Peyer's patch (tissue), 4 donors: ENCODE measurements around the gene LRCH3. TPM values are rescaled to one million over a fixed set of nuclear protein-coding genes. Genes with fewer than 3 reads are reported as not detected.
A peak's percentile ranks its signal among the peaks of the same experiment; 100 is the strongest.
"Not testable (repeated sequence)": the region's sequence is repeated elsewhere in the genome, so short reads cannot be mapped to it uniquely, and the experiment has no call there.

Source experiments
- DNase-seq, 3 donors: peaks; one replicate each; pipeline ENCODE4 v3.0.0-alpha.2; 2017 to 2019
- H3K27ac ChIP-seq, 4 donors: fragments of 200-600 bp; sonication (generic); one replicate each; pipeline ENCODE4 v1.5.1; 2016 to 2019
- H3K27me3 ChIP-seq, 2 donors: fragments of 200-600 bp; sonication (generic); one replicate each; pipeline ENCODE4 v1.5.1; 2019
- H3K36me3 ChIP-seq, 3 donors: fragments of 200-600 bp; sonication (generic); one replicate each; pipeline ENCODE4 v1.5.1; 2016 to 2019
- H3K4me1 ChIP-seq, 4 donors: fragments of 200-600 bp; sonication (generic); one replicate each; pipeline ENCODE4 v1.5.1; 2016 to 2019
- H3K4me3 ChIP-seq, 4 donors: fragments of 200-600 bp; sonication (generic); 1 replicate in 3 of 4; 2 replicates in 1 of 4; pipeline ENCODE4 v1.5.1; 2016 to 2019; ENCODE audit warnings: mild to moderate bottlenecking in 1 of 4
- H3K9me3 ChIP-seq, 4 donors: fragments of 200-600 bp; sonication (generic); one replicate each; pipeline ENCODE4 v1.5.1; 2016 to 2019; ENCODE audit warnings: mild to moderate bottlenecking in 1 of 4
- CTCF ChIP-seq, 6 experiments: fragments of 450-650 bp in 4 of 6; fragments of 200-600 bp in 2 of 6; sonication (generic) in 1 of 6; IDR thresholded peaks; one replicate each; pipeline ENCODE4 v1.5.1; 2017 to 2019; ENCODE audit warnings: antibody characterized with exemption in 6 of 6, mild to moderate bottlenecking in 3 of 6, moderate library complexity in 1 of 6
- POLR2A ChIP-seq, 2 donors: fragments of 450-650 bp; IDR thresholded peaks; one replicate each; pipeline ENCODE4 v1.5.1; 2017; ENCODE audit warnings: antibody characterized with exemption in 2 of 2, mild to moderate bottlenecking in 2 of 2, moderate library complexity in 2 of 2
- total RNA-seq, 4 donors: library from RNA; depleted of rRNA; stranded (reverse); fragments of >200 nt; gene quantifications; one replicate each; pipeline ENCODE4 v1.1.0, GENCODE V29; 2016

Gene LRCH3
- total RNA-seq, 4 donors from 2014 or later: 31.2 to 90.0 (median 41.7) TPM

- H3K36me3 ChIP-seq: no peaks in the 10 kb centered on the region
- H3K4me3 ChIP-seq: no peak overlapping the region
- no peaks in the 10 kb centered on the region for H3K27me3 ChIP-seq
- H3K9me3 ChIP-seq: no peaks in the 10 kb centered on the region
- peak; percentile 75 to 91 (median 79) for DNase-seq
- H3K27ac ChIP-seq: no peak overlapping the region
- H3K4me1 ChIP-seq: peaks cover 0 to 5% (median 0%) of the 10 kb centered on the region in 4 donors
- peak; percentile 61 to 88 (median 84) for TF ChIP-seq CTCF (IDR thresholded peaks at IDR 0.05)
- no peak for TF ChIP-seq POLR2A (IDR thresholded peaks at IDR 0.05)
Measured at GRCh38 chr3:197906023-197906849, 115.2 kb downstream of the LRCH3 start.

- Histone ChIP-seq H3K36me3 (no peaks in the 10 kb centered on the region), H3K4me3 (no peak overlapping the region), H3K27me3 (no peaks in the 10 kb centered on the region), H3K4me1 (peaks cover 0 to 5% (median 0%) of the 10 kb centered on the region in 4 donors), H3K27ac (no peak overlapping the region), H3K9me3 (no peaks in the 10 kb centered on the region)
- no peak for DNase-seq
- TF ChIP-seq CTCF (IDR thresholded peaks at IDR 0.05) (no peak), POLR2A (IDR thresholded peaks at IDR 0.05) (no peak)
Measured at GRCh38 chr3:197906850-197907187, 115.8 kb downstream of the LRCH3 start.

- H3K27me3 ChIP-seq: no peaks in the 10 kb centered on the region
- no peaks in the 10 kb centered on the region for H3K36me3 ChIP-seq
- TF ChIP-seq POLR2A (IDR thresholded peaks at IDR 0.05): no peak
- no peak for TF ChIP-seq CTCF (IDR thresholded peaks at IDR 0.05)
- peaks cover 0 to 5% (median 0%) of the 10 kb centered on the region in 4 donors for H3K4me1 ChIP-seq
- H3K4me3 ChIP-seq: no peak overlapping the region
- no peaks in the 10 kb centered on the region for H3K9me3 ChIP-seq
- H3K27ac ChIP-seq: no peak overlapping the region
- no peak for DNase-seq
Measured at GRCh38 chr3:197907196-197907595, 116.1 kb downstream of the LRCH3 start.

- not testable (repeated sequence) for DNase-seq, H3K4me3 ChIP-seq, H3K27ac ChIP-seq, H3K4me1 ChIP-seq, H3K9me3 ChIP-seq, H3K36me3 ChIP-seq, H3K27me3 ChIP-seq
Measured at GRCh38 chr3:197908550-197908949, 117.5 kb downstream of the LRCH3 start.

- TF ChIP-seq CTCF (IDR thresholded peaks at IDR 0.05) (no peak), POLR2A (IDR thresholded peaks at IDR 0.05) (no peak)
Measured at GRCh38 chr3:197908957-197909701, 118.1 kb downstream of the LRCH3 start.

More at GRCh38 chr3:197908957-197909701, 118.1 kb downstream of the LRCH3 start:
- Histone ChIP-seq H3K9me3 (no peaks in the 10 kb centered on the region), H3K4me3 (no peak overlapping the region), H3K27ac (no peak overlapping the region), H3K36me3 (no peaks in the 10 kb centered on the region), H3K4me1 (peaks cover 0 to 5% (median 0%) of the 10 kb centered on the region in 4 donors), H3K27me3 (no peaks in the 10 kb centered on the region)
- DNase-seq: no peak
